IMR-90 (cell line): ENCODE measurements around the gene TRAPPC3. TPM values are rescaled to one million over a fixed set of nuclear protein-coding genes. Genes with fewer than 3 reads are reported as not detected.

ENCODE experiments used
- ATAC-seq: fragments of 200-7000 bp; cut with Tn5 transposase; 2 replicates; pipeline ENCODE4 v1.9.1; 2020; ENCODE audit warnings: low read depth, mild to moderate bottlenecking, moderate library complexity
- BruUV-seq: library from RNA; stranded (reverse); fragments of 400-500 nt; replicated peaks from 2 replicates; lab custom pipeline; 2021; lab: Mats Ljungman, UMichigan
- CTCF ChIA-PET: fragments of 300-600 bp; formaldehyde crosslinking; extraction: SDS; loops from one replicate; lab custom pipeline; 2021; ENCODE audit warnings: antibody characterized with exemption; lab: Yijun Ruan, JAX
- POLR2A ChIA-PET: fragments of 300-600 bp; sonication (Branson Sonifier 250); formaldehyde crosslinking; loops from one replicate; lab custom pipeline; 2022; ENCODE audit warnings: antibody characterized with exemption; ENCODE audit not compliant: unreplicated experiment; lab: Charles Lee
- DNase-seq: peaks from one replicate; pipeline ENCODE4 v3.0.0; 2013
- H2AFZ ChIP-seq: replicated peaks from 2 replicates; pipeline ENCODE3; 2013; ENCODE audit warnings: low read length, mild to moderate bottlenecking; ENCODE audit not compliant: poor library complexity
- H2AK5ac ChIP-seq: 2 replicates; pipeline ENCODE4 v1.6.1; 2013; ENCODE audit warnings: low read depth, low read length, inconsistent platforms
- H2AK9ac ChIP-seq: replicated peaks from 2 replicates; pipeline ENCODE3; 2013; ENCODE audit warnings: mild to moderate bottlenecking, low read depth, low read length, moderate library complexity; ENCODE audit not compliant: poor library complexity
- H2BK120ac ChIP-seq: 2 replicates; pipeline ENCODE4 v1.6.1; 2013; ENCODE audit warnings: low read depth, low read length, inconsistent platforms
- H2BK15ac ChIP-seq: 3 replicates; pipeline ENCODE4 v1.6.1; 2013; ENCODE audit warnings: low read depth, low read length, inconsistent platforms
- H2BK20ac ChIP-seq: 2 replicates; pipeline ENCODE4 v1.6.1; 2013; ENCODE audit warnings: low read depth, mild to moderate bottlenecking, inconsistent platforms, low read length, moderate library complexity
- H2BK5ac ChIP-seq: 2 replicates; pipeline ENCODE4 v1.6.1; 2013; ENCODE audit warnings: mild to moderate bottlenecking, low read depth, low read length, inconsistent platforms; ENCODE audit not compliant: poor library complexity, severe bottlenecking
- H3K14ac ChIP-seq: replicated peaks from 2 replicates; pipeline ENCODE4 v1.6.1; 2013; ENCODE audit warnings: low read depth, low read length, inconsistent platforms
- H3K18ac ChIP-seq: 2 replicates; pipeline ENCODE4 v1.6.1; 2013; ENCODE audit warnings: low read depth, low read length, control low read depth
- H3K23ac ChIP-seq: 2 replicates; pipeline ENCODE4 v1.6.1; 2013; ENCODE audit warnings: low read depth, low read length, inconsistent platforms
- H3K27ac ChIP-seq: 2 replicates; pipeline ENCODE4 v1.5.1; 2013; ENCODE audit warnings: mild to moderate bottlenecking, control low read depth, low read length; ENCODE audit not compliant: insufficient read depth
- H3K27me3 ChIP-seq: 2 replicates; pipeline ENCODE4 v1.6.1; 2013; ENCODE audit warnings: low read length; ENCODE audit not compliant: control insufficient read depth, insufficient read depth
- H3K36me3 ChIP-seq: 2 replicates; pipeline ENCODE4 v1.6.1; 2013; ENCODE audit warnings: low read length, mixed read lengths; ENCODE audit not compliant: control insufficient read depth, insufficient read depth
- H3K4ac ChIP-seq: 2 replicates; pipeline ENCODE4 v1.6.1; 2013; ENCODE audit warnings: low read depth, low read length, inconsistent platforms
- H3K4me1 ChIP-seq: 2 replicates; pipeline ENCODE4 v1.6.1; 2013; ENCODE audit warnings: low read length, mixed read lengths; ENCODE audit not compliant: control insufficient read depth, insufficient read depth
- H3K4me2 ChIP-seq: 2 replicates; pipeline ENCODE4 v1.6.1; 2013; ENCODE audit warnings: low read depth, mild to moderate bottlenecking, control low read depth, low read length, moderate library complexity
- H3K4me3 ChIP-seq: 2 replicates; pipeline ENCODE4 v1.5.1; 2013; ENCODE audit warnings: low read depth, mild to moderate bottlenecking, control low read depth, low read length, moderate library complexity; ENCODE audit not compliant: insufficient read depth
- H3K56ac ChIP-seq: 2 replicates; pipeline ENCODE4 v1.6.1; 2013; ENCODE audit warnings: low read length, inconsistent platforms; ENCODE audit not compliant: insufficient read depth; ENCODE audit errors: extremely low read depth
- H3K79me1 ChIP-seq, 2 experiments: 2 replicates each; pipeline ENCODE4 v1.6.1; 2013; ENCODE audit warnings: low read length in 2 of 2, inconsistent platforms in 1 of 2, low read depth in 1 of 2
- H3K9ac ChIP-seq: 2 replicates; pipeline ENCODE4 v1.6.1; 2013; ENCODE audit warnings: low read depth, low read length, control low read depth
- H3K9me1 ChIP-seq: 2 replicates; pipeline ENCODE4 v1.6.1; 2013; ENCODE audit warnings: low read length, inconsistent platforms; ENCODE audit not compliant: insufficient read depth
- H3K9me3 ChIP-seq: 2 replicates; pipeline ENCODE4 v1.6.1; 2013; ENCODE audit warnings: low read length; ENCODE audit not compliant: control insufficient read depth, insufficient read depth
- H4K20me1 ChIP-seq: 2 replicates; pipeline ENCODE4 v1.6.1; 2013; ENCODE audit warnings: low read length, inconsistent platforms; ENCODE audit not compliant: insufficient read depth
- H4K5ac ChIP-seq: 2 replicates; pipeline ENCODE4 v1.6.1; 2013; ENCODE audit warnings: mild to moderate bottlenecking, low read depth, low read length, control low read depth
- H4K8ac ChIP-seq, 2 experiments: 2 replicates each; pipeline ENCODE4 v1.6.1; 2013; ENCODE audit warnings: low read depth in 2 of 2, low read length in 2 of 2, control low read depth in 1 of 2, inconsistent platforms in 1 of 2
- H4K91ac ChIP-seq: 2 replicates; pipeline ENCODE4 v1.6.1; 2013; ENCODE audit warnings: low read depth, low read length, inconsistent platforms; ENCODE audit not compliant: insufficient read depth
- CEBPB ChIP-seq: IDR thresholded peaks from 2 replicates; pipeline ENCODE4 v1.6.1; 2012; ENCODE audit warnings: low read depth, low read length, improper control_type of control experiment
- WGBS, 2 experiments: methylation state at CpG; one replicate each; pipeline versions ENCODE4 v1.1.5 to v1.1.7; 2013; ENCODE audit warnings: missing lambda C conversion rate in 2 of 2; ENCODE audit not compliant: insufficient read length in 1 of 2; ENCODE audit errors: extremely low coverage in 2 of 2; 5-methylcytosine and 5-hydroxymethylcytosine counted together
- dilution Hi-C: fragments of 300-500 bp; cut with HindIII; formaldehyde crosslinking; loops from one replicate; pipeline ENCODE4 v1.14.3; 2018; ENCODE audit warnings: low sequenced_read_pairs; ENCODE audit not compliant: unreplicated experiment
- in situ Hi-C: fragments of 300-500 bp; cut with MboI; formaldehyde crosslinking; loops from 3 replicates; pipeline ENCODE4 v1.14.3; 2019; ENCODE audit warnings: low sequenced_read_pairs, inconsistent platforms, mixed read lengths
- intact Hi-C: fragments of 100-400 bp; cut with micrococcal nuclease; formaldehyde crosslinking; loops from 2 replicates; pipeline ENCODE4 v1.10.0; 2022
- polyA plus RNA-seq, 3 experiments: library from polyadenylated mRNA; depleted of rRNA; stranded (reverse); fragments of >200 nt; gene quantifications; 2 replicates each; pipeline ENCODE4 v1.2.3, GENCODE V29; 2012; ENCODE audit warnings: low replicate concordance in 1 of 3
- total RNA-seq: library from RNA; depleted of rRNA; stranded (reverse); fragments of >200 nt; gene quantifications from 2 replicates; pipeline ENCODE4 v1.2.3, GENCODE V29; 2012

Gene TRAPPC3
- total and polyA plus RNA-seq, 2 of the 4 experiments (the other 2 are of a cell fraction): 76.0 to 77.8 TPM

DNA sequence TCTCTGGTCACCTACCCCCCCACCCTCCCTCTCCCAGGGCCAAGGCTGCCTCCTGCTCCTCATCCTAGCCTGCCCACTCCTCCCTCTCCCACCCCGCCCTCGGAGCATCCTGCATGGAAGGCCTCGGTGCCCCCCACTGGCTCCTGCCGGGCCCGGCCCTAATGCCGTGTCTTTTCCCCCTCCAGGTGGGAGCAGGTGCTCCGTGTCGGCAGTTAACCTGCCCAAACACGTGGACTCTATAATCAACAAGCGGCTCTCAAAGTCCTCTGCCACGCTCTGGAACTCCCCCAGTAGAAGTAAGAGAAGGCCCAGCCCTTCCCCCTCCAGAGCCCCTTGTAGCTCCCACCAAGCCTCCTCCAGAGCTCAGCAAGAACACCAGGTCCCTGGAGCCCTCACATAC, 25.4 kb upstream of the TRAPPC3 start:
- no TSS peak for BruUV-seq
- H3K4me3 ChIP-seq: no peak overlapping the region
- no peak for DNase-seq
- no peak overlapping the region for H4K5ac ChIP-seq
- no peak overlapping the region for H3K23ac ChIP-seq
- no peak overlapping the region for H3K4ac ChIP-seq
- H2AK5ac ChIP-seq: no peak overlapping the region
- no peak overlapping the region for H2AFZ ChIP-seq
- no peak overlapping the region for H2BK20ac ChIP-seq
- H3K14ac ChIP-seq: no peak overlapping the region
- no peak overlapping the region for H4K91ac ChIP-seq
- H3K18ac ChIP-seq: no peak overlapping the region
- H3K27ac ChIP-seq: no peak overlapping the region
- no peak overlapping the region for H2BK15ac ChIP-seq
- H2BK120ac ChIP-seq: no peak overlapping the region
- H3K9me3 ChIP-seq: no peaks in the 10 kb centered on the region
- no peak for ATAC-seq
- intact Hi-C loops (no loop called here), dilution Hi-C loops (no loop called here), in situ Hi-C loops (no loop called here)
- H3K4me1 ChIP-seq: peaks cover 6% of the 10 kb centered on the region
- WGBS, 2 experiments: 60% methylated on average over 1 of the region's 11 CpGs; no CpG with 5 or more reads in 1 of the 2 experiments
- H4K20me1 ChIP-seq: peaks cover 71% of the 10 kb centered on the region
- peaks cover 50 to 78% of the 10 kb centered on the region in 2 experiments for H3K79me1 ChIP-seq
- no peak for TF ChIP-seq CEBPB
- no peaks in the 10 kb centered on the region for H3K27me3 ChIP-seq
- no peak overlapping the region for H3K9ac ChIP-seq
- POLR2A ChIA-PET: no interaction called here
- H3K4me2 ChIP-seq: no peak overlapping the region
- H4K8ac ChIP-seq: no peak overlapping the region
- CTCF ChIA-PET: no interaction called here
- H2AK9ac ChIP-seq: peak overlapping the region; percentile 57
- peaks cover 9% of the 10 kb centered on the region for H3K9me1 ChIP-seq
- no peak overlapping the region for H2BK5ac ChIP-seq
- H3K56ac ChIP-seq: no peak overlapping the region
- H3K36me3 ChIP-seq: peaks cover 86% of the 10 kb centered on the region
